ENCODE results near the gene SNRK. TPM values are rescaled to one million over a fixed set of nuclear protein-coding genes. Genes with fewer than 3 reads are reported as not detected.

The SNRK gene
- total RNA-seq, result 82.6 TPM

GRCh38 chr3:43286115-43286840 lies at the start of gene SNRK:
Gene SNRK (plus strand): TSS chr3:43286540. CDS start chr3:43303204, 16,664 bp downstream.

Other genes with a start within 250 kb of the SNRK start
- gene POMGNT2, start 180.5 kb upstream of the SNRK start, total RNA-seq, result 25.1 TPM